ENCODE measurements around the gene C1orf21.

Gene C1orf21

DNA sequence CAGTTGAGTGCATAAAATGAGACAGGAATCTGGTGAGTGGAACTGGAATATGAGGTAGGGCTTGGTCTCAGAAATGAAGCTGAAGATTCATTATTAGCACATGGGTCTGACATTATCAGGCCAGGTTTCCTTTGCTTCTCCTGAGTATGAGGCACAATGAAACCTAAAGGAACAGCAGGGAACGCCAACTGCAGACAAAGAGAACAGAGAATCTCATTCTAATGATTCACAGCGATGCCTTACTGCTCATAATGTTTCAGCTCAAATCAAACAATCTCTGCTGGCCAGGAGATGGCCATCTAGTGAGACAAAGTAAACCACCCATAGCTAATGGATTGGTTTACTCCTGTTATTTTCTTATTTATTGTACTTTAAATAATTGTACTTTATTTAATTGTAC is 133.5 kb downstream of the C1orf21 start:
- peak; percentile 60 for DNase-seq

DNA sequence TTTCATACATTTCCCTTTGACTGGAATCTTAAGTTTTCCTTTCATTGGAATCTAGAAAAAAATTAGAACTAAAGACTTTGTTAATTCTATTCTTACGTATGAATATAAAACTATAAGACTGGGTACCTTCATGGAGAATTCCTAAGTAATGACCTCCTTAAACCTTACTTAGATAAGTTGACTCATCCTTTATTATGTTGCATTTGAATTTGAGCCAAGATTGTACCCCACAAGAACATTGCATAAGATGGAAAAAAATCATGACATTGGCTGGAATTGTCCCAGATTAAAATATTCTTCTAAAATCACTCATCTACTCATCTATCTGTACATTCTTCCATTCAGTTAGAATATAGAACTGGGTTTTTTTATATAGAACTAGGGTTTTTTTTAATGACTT is 137.4 kb downstream of the C1orf21 start:
- DNase-seq, result no peak

DNA sequence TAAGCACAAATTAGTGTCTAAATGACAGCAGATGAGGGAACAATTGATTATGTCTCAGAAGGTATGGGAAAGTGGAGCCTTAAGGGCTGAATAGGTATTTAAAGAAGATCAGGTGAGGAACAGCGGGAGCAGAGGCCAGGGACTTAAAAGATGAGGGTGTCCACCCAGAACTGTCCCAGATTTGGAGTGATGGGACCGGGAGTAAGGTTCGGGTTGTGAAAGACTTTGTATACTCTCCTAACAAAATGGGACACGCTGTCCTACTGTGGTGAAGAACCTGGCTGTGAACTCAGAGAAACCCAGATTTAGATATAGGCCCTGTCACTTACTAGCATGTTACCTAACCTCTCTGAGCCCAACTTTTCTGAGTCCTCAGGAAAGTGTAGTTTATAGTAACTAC is 140.6 kb downstream of the C1orf21 start:
- DNase-seq, result no peak

DNA sequence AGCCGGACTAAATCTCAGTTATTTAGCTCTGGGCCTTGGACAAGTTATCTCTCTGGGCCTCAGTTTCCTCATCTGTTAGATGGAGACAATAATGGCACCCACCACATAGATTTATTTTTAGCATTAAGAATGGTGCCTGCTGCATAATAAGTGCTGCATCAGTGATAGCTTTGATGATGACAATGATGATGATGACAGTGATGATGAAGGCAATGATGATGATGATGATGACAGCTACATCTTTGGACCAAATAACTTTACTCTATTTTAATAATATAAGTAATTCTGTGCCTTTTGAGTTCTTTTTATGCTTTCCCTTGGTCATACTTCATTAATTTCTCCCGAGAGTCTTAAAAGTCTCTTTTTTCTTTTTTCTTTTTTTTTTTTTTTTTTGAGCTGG is 143.4 kb downstream of the C1orf21 start:
- no peak for DNase-seq

DNA sequence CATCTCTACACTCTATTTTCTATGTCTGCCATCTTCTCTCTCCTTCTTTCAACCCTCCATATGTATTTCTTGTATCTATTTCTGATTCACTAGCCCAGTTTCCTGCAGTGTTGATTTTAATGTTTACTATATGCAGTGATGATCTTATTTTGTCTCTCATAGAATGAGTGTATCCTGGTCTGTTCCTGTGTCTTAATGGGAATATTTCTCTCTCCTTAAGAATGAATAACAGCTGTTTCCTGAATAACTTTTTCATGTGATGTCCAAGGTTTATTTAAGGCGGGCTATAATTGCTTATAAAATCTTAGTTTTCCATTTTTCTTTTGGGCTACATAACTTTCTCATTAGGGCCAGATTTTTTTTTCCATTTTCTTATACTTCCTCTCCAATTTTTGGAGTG is 144.5 kb downstream of the C1orf21 start:
- no peak for DNase-seq

DNA sequence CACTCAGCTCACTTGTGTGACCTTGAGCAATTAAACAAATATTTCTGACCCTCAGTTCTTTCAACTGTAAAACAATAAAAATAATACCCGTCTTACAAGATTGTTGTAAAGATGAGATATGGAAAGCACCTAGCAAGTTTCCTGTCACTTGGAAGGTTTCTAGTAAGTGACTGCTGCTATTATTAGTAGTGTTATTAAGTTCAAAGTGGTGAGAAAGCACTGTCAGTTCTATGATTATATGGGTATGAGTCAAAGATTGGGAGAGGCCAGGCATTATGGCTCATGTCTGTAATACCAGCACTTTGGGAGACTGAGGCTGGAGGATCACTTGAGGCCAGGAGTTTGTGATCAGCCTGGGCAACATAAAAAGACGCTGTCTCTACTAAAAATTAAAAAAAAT is 145.4 kb downstream of the C1orf21 start:
- no peak for DNase-seq

DNA sequence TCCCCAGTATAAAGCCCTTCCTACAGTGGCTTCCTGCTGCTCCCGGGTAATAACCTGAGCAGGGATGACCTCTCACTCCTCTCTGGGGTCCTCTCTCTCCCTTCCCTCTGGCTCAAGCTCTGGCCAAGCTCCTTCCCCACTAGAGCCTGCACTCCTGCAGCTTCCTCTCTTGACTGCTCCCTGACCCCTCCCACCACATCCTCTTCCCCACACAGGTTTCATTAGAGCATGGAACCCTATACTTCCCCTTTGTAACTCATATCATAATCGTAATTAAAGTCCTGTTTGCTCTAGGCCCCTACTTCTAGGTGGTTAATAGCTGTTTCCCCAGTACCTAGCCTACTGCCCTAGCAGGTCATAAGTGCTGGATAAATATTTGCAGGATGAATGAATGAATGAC is 146.2 kb downstream of the C1orf21 start:
- no peak for DNase-seq

DNA sequence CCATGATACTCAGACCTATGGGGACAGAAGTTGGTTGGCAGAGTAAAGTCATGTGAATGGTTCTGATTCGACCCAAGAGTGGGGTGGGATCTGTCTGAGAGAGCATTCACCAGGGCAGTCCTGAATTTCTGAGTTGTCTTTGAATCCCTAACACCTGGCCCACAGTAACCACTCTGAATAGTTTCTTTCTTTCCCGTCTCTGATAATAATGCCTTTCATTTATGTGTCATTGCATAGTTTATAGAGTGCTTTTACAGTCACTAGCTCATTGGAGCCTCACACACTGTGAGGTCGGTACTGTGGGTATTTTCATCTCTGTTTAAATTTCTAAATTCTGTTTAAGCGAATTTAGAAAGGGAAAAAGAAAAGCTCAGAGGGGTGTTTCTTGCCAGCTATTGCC is 147.1 kb downstream of the C1orf21 start:
- no peak for DNase-seq

DNA sequence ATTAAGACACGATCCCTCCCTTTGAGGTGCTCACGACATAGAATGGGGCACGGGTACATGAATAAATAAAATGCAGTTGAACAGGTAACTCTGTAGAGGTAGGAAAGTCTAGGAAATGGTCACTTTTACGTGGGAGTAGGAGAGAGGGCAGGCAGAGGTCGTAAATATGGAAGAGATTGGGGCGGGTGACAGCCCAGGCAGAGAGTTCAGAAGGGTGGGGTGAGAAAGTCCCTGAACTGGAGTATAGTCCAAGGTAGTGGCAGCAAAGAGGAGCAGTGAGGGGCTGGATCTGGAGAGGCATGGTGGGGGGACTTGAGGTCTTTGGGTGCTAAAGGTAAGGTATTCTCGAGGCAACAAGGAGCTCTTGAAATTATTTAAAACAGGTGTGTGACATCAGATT is 147.9 kb downstream of the C1orf21 start:
- DNase-seq, result no peak

DNA sequence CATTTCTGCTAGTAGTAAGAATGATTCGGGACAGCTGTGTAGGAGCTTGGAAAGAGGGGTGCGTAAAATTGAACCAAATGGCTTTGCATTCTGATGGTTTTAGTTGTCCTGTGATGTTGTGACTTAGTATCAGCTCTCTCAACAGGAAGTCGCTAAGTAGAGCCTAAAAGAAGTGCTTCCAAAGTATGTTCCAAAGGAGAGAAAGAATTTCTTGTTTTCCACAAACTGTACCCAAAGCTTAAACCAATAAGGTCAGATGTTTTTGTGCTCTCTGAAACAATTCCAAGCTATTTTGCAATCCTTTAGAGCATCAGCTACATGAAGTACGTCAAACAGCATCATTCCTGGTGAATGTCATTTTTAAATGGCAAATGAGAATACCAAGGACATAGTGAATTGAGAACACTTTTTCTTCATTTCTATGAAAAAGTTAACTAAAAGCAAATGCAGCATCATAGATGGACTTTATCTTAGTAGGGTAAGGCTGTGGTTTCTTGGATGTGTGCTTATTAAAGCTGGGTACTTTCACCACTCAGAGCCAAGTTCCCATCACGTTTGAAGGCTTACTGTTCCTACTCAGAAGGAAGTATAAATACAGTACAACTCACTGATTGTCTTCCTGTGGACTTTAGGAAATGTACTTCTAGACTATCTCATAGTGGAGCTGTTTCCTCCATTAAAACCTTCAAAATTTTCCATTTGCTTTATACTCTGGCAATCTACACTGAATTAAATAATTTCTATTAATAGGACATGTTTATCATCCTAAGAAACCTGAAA is 148.6 kb downstream of the C1orf21 start:
- DNase-seq, result no peak

DNA sequence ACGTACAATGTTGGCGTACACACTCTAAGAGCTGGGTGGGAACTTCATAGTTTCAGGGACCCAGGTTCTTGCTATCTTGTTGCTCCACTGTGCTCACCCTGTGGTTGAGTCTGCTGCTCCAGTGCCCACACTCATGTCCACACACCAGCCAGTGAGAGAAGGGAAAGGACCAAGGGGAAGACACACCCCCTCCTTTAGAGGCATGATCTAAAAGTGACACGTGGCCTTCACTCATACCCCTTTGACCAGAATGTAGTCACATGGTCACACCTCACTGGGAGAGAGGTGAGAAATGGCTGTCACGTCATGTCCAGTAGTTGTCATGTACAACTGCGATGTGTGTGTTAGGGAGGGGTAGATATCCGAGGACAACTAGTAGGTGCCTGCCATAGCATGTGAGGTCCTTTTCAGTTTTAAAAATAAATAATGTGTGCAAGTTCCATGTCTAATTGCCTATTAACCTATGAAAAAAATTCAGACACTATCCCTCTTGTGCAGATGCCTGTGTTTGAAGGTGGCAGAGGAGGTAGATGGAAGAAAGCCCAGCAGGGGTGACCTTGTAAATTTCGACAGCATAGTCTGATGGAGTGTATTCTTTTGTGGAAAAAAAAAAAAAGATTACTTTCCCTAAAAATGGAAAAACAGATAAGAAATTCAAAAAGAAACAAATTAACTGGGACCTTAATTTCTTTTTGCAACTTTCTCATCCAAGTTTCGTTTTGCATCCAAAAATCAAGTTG is 149.6 kb downstream of the C1orf21 start:
- DNase-seq, result no peak

DNA sequence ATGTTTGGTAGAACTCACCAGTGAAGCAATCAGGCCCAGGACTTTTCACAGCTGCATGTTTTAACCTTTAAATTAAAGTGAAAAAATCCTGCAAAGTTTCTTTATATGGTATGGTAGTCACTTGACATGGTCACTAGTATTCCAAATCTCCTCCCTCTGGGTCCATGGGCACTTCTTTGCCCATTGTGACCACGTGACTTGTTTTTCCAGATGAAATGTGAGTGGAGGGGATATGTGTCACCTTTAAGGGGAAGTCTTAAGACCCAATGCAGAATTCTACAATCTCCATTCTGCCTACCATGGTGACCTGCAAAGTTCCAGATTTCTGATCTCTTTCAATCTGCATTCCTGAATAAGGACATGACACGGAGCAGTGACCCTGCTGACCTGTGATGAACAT is 152.8 kb downstream of the C1orf21 start:
- DNase-seq, result no peak

DNA sequence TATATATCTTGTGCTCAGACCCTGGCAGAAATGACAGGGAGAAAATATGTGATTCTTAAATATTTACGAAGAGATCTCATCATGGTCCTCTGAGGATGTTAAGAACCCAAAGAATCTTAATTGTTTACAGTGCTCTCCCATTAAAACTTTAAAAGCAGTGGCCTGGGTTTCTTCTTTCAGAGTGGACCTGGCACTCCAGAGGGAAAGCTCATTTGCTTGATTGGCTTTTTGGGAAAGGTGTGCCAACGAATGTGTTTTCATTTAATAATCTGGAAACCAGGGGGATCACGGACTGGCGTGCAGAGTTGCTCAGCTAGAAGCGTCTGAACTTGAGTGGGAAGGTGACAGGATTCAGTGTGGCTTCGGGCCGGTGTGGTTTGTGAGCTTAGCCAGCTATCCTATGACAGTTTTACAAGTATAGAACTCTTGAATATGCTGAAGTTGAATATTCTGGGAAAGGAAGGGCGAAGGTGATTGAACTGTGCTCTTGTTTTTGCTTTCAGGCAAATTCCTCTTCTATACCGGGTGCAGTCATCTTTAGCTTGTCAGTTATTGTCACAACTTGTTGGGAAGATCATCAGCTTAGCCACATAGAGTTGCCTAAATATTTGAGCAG is 154.8 kb downstream of the C1orf21 start:
- no peak for DNase-seq

DNA sequence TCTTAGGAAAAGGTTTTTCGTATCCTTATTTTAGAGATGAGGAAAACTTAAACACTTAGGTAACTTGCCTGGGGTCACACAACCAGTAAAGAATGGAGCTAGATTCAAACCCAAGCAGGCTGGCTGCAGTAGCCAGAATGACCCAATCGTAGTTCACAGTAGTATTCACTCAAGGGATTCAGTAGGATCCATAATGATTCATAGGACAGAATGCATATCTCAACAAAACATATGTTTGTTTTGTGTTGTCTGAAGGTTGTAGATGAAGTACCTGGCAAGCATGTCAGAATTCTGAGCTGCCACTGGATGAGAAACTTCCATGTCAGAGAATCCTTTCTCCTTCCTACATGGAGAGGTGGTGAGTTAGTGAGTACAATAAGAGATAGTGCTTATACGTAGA is 155.5 kb downstream of the C1orf21 start:
- DNase-seq, result no peak

DNA sequence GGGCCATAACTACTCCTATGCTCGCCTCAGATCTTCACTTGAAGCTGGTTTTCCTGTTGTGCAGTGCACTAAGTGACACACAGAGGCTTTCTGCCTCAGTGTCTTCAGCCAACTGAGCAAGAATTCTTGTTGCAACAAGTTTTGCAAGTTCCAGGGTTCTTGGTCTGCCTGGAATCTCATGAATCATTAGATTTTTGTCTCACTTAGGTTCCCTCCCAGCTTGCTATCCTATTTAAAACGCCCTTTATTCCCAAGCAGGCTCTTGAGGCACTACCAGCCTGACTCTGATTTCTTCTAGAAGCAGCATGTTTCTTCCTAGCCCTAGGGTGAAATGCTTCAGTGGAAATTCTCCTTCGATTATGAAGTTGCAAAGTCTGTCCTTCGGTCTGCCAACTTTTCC is 158.8 kb downstream of the C1orf21 start:
- DNase-seq, result no peak

DNA sequence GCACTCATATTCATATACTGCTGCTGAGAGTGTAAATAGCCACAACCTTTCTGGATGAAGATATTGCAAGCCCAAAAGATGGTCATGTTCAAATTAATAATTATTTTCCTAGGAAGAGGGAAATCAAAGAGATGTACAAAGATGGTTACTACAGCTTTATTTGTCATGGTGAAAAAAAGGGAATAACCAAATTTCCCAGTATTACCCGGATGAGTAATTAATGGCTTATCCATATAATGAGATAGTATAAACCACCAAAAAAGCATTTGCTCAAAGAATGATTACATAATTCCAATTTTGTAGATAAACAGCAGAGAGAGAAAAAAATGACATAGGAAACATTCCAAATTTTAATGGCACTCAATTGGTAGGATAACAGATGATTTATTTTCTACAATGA is 165.6 kb downstream of the C1orf21 start:
- DNase-seq, result no peak

DNA sequence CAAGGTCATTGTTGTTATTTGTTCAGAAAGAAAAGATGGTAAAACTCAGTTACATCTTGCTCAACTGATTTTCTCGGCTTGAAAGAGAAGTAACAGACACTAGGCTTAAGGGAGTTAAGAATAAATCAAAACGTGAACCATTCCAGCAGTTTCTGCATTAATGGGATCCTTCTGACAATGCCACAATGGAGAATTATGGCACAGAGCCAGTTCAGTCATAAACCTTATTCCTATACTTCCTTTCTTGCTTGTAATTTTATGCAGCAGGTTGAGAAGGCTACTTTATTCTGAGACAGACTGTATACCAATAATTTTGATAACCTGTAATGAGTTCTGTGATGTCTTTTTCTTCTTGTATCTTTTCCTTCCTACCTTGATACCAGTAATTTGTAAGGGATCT is 167.0 kb downstream of the C1orf21 start:
- DNase-seq, result no peak

DNA sequence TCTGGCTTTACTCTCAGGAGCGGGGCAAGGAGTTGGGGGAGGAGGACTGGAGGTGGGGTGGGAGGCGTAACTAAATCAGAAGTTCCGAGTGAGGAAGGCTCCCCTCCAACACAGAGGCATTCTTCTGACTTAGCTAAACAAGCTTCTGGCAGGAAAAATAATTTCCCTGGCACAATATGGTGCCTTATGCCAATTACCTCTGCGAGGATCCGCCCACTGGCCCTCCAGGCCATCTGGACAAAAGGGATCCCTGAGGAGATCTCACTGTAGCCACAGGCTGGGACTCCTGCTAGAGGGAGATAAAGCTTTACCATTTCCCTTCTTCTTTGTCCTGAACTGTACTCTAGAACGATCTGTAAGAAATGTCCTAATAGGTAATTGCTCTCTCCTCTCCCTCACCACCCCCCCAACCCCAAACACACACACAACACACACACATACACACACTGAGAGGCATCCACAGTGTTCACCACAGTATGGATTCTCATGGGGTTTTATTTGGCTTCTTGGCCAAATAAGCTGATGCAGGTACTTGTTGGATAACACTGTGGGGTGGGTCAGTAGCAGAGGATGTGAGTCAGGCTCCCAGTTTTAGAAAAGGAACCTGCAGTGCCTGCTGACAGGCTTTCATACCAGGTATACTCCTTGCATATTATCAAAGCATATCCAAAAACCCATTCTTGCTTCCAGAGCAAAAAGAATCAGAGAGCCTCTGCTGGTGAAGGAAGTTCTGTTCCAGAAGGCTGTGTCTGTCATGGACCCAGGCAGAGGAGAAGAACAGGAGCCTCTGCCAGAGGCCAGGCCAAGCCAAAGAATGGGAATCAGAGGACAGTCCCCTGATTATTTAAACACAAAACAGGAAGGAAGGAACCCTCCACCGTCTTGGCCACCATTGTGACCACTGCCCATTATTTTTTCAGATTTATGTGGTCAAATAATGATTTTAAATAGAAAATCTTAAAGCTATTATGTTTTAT is 169.1 kb downstream of the C1orf21 start:
- peak; percentile 81 for DNase-seq

DNA sequence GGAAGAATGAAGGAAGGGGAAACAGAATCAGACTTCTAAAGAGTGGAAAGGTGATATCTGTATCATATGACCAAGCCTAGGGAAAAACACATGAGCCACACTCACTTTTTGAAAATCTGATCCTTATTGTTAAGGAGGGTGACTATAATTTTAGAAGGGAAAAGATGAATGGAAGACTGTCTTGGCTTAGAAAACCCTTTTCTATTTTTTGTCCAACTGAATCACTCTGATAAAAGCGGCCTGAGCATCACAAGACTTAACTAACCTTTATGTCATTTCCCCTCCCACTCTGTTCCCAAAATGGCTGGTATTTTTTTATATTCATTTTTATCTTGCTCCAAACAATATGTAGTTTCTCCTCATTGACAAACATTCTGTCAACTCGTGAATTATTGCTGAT is 169.8 kb downstream of the C1orf21 start:
- DNase-seq, result no peak

DNA sequence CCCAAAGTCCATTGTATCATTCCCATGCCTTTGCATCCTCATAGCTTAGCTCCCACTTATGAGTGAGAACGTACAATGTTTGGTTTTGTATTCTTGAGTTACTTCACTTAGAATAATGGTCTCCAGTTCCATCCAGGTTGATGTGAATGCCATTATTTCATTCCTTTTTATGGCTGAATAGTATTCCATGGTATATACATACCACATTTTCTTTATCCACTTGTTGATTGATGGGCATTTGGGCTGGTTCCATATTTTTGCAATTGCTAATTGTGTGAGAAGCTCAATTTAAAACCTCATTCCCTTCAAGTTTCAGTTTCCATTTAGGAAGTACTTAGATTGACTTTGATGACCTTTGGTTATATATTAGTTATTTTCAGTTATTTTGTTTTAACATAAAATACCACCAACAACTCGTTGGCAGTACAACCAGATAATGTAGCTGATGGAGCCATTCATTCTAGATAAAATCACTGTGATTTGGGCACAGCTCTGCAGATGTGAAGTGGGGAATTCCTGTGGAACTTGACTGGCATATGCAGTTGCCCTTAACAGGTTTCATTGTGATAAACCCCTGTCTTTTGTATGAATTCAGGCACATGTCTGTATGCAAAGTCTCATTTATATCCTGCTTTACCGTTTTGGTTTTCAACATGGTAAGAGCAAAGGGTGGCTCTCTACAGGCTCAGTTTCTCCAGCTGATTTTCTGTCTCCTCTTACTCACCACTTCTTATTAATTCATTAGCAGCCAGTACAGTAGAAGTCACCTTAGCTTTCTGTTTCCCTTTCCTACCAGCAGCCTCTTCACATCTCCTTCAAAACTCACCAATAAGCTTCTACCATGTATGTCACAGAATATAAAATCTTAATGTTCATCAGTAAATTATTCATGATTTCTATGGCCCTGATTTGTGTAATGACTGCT is 170.9 kb downstream of the C1orf21 start:
- no peak for DNase-seq

DNA sequence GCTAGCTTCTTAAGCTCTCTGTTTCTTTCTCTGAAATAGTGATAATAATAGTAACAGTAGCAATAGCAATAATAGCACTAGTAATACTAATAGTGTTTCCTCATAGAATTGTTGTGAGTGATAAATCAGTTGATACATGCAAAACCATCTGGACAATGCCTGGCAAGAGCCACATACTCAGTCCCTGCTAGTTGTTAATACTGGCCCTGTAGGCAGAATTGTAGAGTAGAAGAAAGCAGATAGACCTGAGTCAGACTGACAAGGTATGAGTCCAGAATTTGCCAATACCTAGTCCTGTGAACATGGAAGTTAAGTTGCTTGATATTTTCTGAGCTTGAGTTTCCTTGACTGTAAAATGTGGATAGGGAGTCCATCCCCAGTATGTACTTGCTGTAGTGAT is 171.9 kb downstream of the C1orf21 start:
- DNase-seq, result no peak

Measured in NCI-H2081 treated with DMSO at 0.1 percent for 48 hours (cell line).